ENCODE measurements around the gene CDK6.
"Not testable (repeated sequence)": the region's sequence is repeated elsewhere in the genome, so short reads cannot be mapped to it uniquely, and the experiment has no call there.

Gene CDK6

GRCh38 chr7:92612501-92612900 is 223.9 kb downstream of the CDK6 start:
- DNase-seq = no peak

DNA sequence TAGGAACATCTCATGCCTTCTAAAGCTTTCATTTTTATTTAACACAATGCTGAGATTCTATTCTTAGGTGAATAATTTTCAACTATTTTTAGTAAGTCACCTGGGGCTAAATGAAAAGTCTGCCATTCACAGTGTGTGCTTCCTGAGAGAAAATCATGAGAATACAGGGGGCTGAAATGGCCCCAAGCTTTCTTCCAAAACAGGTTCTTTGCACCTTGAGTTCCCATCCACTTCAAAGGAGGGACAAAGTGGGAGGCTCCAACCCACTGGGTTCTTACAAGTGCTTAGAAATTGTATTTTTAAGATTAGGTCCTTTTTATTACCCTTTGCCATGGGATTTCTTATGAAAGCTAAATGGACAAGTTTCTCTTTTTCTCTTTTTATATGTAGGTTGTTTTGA is 224.6 kb downstream of the CDK6 start:
- no peak for DNase-seq

DNA sequence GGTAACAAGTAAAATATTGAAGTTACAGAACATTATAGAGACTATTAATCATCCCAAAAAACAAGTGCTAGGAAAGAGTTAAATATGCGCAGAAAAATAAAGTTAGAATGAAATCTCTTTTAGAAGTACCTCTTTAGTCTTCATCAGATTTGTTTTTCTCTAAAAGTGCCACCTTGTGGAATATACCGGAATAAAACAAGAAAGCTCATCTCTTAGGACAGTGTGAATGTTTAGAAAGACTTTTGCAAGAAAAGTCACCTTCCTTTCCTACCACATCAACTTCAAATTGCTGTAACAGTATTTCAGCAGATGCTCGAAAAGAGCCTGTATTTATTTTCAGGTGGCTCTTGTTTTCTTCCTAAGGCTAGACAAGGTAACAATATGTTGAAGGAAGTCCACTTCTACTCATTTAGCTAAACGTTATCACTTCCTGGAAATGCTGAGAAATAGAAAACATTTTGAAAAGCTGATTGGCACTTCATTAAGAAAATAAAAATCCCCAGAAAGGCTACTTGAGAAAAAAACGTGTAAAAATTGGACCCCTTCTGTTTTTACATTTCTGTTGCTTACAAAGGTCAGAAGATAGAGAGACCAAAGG is 226.4 kb downstream of the CDK6 start:
- peak in 1 of 2 donors; percentile 50 for DNase-seq

GRCh38 chr7:92608380-92609322 is 227.7 kb downstream of the CDK6 start:
- no peak for DNase-seq

- no peak for DNase-seq
These were observed 229.4 kb downstream of the CDK6 start for GRCh38 chr7:92606985-92607384.

DNA sequence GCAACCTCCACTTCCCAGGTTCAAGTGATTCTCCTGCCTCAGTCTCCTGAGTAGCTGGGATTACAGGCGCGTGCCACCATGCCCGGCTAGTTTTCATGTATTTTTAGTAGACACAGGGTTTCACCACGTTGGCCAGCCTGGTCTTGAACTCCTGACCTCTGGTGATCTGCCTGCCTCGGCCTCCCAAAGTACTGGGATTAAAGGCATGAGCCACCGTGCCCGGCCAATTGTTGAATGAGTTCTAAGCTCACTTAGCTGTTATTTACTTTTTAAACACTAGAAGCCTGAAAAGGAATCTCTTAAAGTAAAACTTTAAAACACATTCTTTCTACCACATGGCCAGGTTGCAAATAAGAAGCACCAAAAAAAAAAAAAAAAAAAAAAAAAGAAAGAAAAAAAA is 231.9 kb downstream of the CDK6 start:
- DNase-seq = not testable (repeated sequence)

DNA sequence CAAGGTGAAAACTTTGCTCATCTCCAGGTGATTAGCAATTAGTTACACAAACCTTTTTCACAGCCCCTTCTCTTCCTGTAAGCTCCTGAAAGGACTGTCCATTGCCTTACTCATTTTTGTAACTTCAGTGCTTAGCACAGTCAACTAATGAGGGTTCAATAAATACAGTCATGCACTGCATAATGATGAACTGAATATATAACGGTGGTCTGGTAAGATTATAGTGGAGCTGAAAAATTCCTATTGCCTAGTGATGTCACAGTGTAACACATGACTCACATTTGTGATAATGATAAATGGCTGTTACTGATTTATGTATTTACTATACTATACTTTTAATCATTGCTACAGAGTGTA is 233.3 kb downstream of the CDK6 start:
- DNase-seq = no peak

DNA sequence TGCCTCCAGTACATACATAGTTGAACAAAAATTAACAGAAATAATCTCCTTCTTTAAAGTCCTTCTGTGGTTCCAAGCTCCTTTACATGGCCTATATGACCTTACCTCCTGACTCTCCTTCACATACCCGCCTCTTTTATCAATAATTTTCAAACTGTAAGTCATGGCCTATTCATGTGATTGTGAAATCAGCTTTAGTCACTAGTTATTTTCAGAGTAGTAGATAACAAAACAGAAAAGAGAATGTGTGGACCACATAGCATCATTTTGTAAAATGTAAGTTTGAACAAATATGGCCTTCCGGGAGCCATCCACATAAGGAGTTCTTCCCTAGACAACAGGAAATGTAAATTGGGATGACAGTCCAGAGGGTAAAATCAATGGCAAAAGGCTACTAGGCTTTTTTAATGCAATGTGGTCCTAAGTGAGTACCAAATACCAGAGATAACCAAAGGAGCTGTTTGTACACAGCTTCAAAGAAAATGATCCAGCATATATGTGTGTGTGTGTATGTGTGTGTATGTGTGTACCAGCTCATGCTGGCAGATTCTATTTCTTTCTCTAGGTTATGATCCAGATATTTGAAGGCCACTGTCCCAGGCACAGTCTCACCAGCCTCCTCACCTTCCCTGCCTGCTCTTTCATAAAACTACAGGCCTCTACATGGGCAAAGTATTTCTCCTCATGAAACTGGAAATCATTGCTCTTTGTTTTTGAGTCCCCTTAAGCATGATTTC is 233.9 kb downstream of the CDK6 start:
- no peak for DNase-seq

- no peak for DNase-seq
These were observed 237.9 kb downstream of the CDK6 start for GRCh38 chr7:92598310-92598981.

GRCh38 chr7:92595281-92595680 is 241.1 kb downstream of the CDK6 start:
- DNase-seq = no peak

GRCh38 chr7:92594746-92595145 is 241.6 kb downstream of the CDK6 start:
- DNase-seq = no peak

GRCh38 chr7:92590711-92591310 is 245.6 kb downstream of the CDK6 start:
- DNase-seq = no peak

GRCh38 chr7:92589056-92589455 is 247.3 kb downstream of the CDK6 start:
- DNase-seq = no peak

DNA sequence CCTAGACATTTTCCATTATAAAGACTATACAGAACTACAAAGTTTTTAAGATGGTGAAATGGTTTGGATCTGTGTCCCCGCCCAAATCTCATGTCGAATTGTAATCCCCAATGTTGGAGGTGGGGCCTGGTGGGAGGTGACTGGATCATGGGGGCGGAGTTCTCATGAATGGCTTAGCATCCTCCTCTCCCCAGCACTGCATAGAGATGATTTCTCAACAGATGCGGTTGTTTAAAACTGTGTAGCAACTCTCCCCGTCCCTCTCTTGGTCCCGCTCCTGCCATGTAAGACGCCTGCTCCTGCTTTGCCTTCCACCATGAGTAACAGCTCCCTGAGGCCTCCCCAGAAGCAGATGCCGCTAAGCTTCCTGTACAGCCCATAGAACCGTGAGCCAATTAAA is 247.8 kb downstream of the CDK6 start:
- no peak for DNase-seq

DNA sequence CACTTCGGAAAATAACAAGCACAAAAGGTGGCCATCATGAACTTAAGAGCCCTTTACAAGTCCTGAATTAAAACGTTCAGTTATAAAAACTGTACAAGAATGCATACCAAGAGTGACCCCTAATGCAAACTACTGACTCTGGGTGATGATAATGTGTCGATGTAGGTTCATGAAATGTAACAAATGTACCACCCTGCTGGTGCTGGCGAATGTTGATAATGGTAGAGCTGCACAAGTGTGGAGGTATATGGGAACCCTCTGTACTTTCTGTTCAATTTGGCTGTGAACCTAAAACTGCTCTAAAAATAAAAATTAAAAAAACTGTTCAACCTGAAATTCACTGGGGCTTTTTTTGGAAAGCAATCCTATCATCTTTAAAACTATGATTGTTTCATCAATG is 249.5 kb downstream of the CDK6 start:
- DNase-seq = no peak

DNA sequence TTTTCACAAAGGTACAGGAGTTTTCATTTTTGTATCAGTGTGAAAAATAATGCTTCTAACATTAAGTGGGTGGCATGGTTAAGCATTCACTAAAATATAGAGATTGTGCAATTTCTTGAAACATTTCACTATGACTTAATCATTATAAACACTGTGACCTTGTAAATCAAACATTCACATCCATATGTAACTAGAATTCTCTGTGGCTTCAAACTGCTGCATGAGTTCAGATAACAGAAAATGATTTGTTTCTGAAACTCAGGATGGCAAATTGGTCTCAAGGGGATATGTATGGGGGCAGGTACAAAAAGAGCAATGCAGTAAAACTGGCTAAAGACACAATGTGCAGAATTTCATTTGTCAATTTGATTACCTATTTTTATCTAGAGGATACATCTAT is 250.0 kb downstream of the CDK6 start:
- DNase-seq = no peak

DNA sequence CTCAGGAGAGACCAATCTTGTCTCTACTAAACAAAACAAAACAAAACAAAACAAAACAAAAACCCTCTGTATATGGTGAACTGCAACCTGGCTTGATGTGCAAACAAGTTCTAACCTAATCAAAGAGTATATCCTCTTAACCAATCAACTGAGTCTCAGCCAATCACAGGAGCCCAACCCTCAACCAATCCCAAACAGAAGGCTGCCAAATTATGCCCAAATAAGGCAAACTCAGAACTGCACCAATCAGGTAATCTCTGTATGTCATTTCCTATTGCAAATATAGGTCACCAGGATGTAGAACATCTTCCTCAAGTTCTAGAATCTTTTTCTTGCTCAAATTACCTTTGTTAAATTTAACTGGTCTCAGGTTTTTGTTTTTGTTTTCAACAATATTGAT is 251.4 kb downstream of the CDK6 start:
- peak in 1 of 2 donors; percentile 45 for DNase-seq

DNA sequence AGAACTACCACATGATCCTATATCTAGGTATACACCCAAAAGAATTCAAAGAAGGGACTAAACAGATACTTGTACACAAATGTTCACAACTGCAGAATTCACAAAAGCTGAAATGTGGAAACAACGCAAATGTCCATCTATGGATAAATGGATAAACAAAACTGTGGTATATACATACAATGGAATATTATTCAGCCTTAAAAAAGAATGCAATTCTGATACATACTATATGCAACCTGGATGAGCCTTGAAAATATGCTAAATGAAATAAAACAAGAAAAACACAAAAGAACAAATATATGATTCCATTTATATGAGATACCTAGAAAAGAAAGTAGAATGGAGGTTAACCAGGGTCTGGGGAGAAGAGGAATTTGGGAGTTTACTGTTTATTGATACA is 253.4 kb downstream of the CDK6 start:
- DNase-seq = no peak

- DNase-seq = no peak
These were observed 260.1 kb downstream of the CDK6 start for GRCh38 chr7:92576296-92576695.

DNA sequence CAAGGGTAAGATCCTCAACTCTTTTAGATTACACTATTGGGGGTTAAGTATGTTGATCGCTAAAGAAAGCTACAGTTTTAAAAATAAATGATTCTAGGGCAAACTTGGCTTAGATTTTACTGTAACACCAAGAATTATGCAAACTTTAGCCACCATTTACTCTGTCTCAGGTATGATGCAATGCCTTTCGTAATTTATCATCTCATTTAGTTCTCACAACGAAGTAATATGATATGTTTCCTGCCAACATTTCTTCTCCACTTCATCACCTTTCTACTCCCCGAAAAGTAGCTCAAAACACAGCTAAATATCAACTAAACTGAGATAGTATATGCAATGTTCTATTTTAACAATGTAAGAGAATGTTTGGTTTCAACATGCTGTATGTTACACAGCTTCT is 267.2 kb downstream of the CDK6 start:
- no peak for DNase-seq

DNA sequence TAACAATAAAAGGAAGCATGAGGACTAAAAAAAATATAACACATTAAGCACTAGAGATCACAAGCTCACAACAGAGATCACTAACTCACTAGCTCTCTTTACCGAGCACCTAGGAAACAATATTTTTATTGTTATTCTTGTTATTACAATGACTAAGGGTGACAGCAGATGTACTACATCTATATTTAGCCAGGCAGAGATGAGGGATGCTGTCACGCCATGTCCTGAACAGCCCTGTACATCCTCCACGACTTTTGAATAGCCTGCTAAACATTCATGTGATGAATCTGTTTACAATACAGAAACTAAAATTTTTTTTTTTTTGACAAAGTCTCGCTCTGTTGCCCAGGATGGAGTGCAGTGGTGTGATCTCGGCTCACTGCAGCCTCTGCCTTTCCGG is 268.9 kb downstream of the CDK6 start:
- no peak for DNase-seq

DNA sequence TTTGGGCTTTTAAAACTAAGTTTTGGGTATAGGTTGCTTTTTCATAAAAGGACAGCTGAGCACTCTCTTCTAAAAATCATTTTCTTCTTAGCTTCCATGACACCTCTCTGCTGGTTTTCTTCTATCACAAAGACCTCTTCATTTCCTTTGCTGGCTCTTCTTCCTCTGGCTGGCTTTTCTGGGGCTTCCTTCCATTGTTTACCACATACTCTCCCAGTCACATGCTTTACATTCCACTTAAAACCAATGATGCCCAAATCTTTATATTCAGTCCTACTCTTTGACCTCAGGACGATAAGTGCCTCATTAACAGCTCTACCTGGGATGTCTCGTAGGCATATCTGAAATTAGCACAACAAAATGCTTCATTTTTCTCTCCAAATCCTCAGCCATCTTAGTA is 273.0 kb downstream of the CDK6 start:
- no peak for DNase-seq

DNA sequence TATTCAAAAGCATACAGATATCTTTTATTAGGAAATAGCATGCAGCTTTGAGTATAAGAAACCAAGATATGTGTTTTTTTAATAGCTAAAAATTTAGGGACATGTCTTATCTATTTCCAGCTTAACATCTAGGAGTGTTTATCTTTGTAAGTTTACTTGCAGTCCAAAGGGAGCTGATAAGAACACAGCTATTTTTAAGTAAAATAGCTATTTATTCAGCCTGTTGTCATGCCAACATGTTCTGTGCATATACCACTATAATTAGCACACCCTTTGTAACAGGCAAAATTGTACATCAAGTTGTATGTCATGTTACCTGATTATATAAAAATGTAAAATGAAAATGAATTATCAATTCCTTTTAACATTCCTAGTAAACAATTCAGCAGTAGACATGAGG is 275.8 kb downstream of the CDK6 start:
- no peak for DNase-seq
